Stimulated activated CD4-positive, alpha-beta T cell treated with anti-CD3 and anti-CD28 coated beads, Interleukin-4, amount 100 ng/mL, for 24 hours (primary cell): ENCODE measurements around the gene RBM17.
"Not testable (repeated sequence)": the region's sequence is repeated elsewhere in the genome, so short reads cannot be mapped to it uniquely, and the experiment has no call there.

Experiments used
- DNase-seq: peaks from one replicate; pipeline ENCODE4 v3.0.0-alpha.2; 2020

RBM17 gene

DNA sequence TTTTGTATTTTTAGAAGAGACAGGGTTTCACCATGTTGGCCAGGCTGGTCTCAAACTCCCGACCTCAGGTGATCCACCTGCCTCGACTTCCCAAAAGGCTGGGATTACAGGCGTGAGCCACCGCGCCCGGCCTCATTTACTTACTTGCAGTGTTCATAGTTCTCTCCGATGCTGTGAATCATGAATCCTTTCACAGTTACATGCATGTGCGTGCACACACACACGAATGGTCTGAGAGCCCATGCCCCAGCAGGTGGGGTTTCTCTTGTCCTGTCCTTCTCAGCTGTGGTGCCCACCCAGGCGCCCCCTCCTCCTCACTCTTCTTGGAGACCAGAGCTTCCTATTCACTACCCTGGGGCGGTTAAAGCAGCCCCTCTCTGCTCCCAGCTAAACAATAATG, 50.6 kb downstream of the RBM17 start:
- no peak for DNase-seq

DNA sequence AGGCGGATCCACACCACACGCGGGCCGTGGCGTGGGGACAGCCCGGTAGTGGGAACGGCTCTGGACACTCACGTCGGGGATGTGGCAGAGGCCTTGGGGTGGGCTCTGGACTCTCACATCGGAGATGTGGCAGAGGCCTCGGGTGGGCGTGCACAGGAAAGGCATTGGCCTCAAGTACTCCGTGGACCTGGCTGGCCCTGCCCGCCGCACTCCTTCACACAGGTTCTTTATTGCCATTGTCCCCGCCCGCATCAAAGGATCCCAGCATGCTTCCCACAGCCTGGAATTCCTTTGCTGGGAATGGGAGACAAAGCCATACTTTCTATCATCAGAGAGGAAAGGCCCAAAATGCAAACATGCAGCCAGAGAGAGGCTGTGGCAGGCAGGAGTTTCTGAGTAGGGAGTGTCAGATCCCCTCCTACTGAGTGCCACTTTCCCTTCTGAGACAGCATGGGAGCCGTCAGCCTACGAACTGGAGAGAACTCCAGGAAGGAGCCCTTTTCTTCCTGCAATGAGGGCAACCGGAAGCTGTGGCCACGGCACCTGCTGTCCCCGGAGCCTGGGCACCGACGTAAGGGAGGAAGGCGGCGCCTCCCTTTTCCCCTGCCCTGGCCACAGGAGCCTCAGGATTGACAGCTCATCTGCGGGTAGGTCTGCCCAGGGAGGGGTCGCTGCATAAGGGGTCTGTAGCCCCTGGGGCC, 51.5 kb downstream of the RBM17 start:
- peak; percentile 43 for DNase-seq

DNA sequence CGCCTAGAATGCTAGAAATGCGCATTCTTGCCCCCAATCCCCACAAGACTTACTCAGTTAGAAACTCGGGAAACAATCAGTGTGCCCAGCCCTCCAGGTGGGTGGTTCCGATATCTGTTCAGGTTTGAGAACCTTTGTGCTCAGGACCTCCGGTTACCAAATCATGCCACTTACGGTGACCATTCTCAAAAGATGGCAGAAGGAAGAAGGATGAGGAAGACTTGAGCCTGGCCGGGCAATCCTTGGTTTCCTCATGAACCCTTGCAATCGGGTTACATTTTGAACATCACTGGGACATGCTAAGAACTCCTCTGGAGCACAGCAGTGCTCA, 52.1 kb downstream of the RBM17 start:
- DNase-seq = no peak

DNA sequence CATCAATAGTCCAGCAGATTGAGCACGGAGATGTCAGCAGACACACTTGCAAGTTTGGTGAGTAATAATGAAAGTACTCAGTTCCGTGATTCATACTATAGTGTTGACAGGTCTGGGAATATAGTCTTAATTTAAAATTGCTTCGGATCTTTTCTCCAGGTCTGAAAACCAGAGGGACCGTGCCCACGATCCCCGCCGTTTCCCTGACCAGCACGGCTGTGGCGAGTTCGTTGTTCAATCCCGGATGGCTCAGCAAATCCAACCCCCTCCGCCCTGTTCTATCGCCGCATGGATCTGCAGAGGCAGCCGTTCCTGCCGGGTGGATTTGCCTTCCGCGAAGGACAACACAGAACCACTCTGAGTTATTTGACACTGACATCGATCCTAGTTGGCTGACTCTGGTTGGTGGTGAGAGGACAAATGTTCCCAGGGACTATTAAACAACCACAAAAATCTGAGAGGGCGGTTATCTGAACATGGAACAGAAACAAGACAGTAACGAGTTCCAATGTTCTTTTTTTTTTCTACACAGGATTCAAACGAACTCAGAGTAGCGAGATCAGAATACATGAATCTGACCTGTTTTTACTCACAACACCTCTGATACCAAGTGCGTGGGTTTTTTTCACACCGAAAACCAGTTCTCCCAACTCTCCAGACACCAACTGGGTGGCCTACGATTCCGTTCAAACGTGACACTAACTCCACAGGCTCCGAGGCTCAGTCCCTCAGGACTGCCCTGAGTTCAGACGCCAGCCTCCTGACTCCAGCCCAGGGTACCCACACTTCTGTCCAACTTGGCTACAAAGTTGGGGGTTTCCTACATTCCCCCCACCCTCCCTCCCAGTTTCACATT, 52.7 kb downstream of the RBM17 start:
- DNase-seq = peak; percentile 59

DNA sequence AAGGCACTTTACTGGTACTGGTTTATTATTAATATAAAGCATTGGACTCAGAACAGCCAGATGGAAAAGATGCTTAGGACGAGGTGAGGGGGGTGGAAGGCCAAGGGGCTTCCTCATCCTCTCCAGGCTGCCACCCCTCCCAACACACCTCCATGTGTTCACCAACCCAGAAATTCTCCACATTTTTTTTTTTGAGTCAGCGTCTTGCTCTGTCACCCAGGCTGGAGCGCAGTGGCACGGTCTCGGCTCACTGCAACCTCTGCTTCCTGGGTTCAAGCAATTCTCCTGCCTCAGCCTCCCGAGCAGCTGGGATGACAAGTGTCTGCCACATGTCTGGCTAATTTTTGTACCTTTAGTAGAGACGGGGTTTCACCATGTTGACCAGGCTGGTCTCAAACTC, 53.4 kb downstream of the RBM17 start:
- DNase-seq = not testable (repeated sequence)

DNA sequence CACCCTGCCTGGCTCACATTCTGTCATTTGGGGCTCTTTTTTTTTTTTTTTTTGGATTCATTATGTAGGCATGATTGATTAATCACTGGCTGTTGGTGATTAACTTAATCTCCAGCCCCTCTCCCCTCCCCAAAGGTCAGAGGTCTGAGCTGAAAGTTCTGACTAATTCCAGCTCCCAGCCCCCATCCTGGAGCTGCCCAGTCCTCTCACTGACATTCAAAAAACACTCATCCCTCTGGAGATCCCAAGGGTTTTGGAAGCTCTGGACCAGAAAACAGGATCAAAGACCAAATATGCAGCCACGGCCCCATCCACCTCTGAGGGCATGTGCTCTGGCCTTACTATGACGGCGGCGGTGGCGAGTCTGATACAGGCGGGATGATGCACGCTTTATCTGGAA, 53.8 kb downstream of the RBM17 start:
- no peak for DNase-seq

DNA sequence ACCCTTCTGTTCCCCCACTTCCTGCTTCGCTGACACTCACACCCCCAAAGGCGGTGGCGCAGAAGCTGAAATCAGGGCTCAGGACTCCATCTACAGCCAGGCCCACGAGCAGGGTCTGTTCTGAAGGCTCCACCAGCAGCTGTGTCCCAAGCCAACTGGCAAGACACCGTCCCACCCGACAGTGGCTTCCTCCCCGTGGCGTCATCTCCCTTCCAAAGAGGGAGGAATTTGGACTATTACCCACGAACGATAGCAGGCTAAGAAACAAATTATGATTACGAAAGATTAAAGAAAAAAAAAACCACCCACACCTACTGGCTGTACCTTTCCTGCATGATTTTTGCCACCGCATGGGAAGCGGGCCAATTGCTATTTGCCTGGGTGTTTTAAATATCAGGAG, 54.3 kb downstream of the RBM17 start:
- no peak for DNase-seq

DNA sequence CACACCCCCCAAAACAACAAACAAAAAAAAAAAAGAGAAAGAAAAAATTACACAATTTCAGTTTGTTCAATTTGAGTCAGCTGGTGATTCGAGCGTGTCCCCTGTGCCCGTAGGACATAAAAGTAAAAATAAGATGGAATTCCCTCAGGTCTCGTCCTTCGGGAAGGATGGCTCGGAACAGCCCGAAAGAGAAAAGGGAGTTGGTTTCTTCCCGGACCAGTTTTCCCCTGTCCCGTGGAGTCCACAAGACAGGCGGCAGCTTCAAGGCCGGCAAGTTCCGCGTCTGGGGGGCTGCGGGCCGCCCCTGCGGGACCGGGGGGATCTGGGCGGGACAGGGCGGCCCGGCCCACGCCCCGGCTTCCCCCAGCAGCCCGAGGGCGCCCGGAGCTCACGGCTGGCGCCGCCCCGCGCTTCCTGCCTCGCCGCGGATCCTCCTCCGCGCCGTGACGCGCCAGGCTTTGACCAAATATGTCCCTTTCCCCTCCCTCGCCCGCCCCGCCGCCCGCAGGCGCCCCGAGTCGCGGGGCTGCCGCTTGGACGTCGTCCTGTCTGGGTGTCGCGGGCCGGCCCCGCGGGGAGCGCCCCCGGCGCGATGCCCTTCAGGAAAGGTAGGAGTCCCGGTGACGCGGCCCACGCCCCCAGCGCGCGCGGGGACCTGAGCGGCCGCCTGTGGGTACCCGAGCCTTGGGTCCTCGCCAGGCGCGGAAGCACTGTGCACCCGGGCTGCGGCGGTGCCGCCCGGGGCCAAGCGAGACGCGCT, 55.8 kb downstream of the RBM17 start:
- peak; percentile 87 for DNase-seq

DNA sequence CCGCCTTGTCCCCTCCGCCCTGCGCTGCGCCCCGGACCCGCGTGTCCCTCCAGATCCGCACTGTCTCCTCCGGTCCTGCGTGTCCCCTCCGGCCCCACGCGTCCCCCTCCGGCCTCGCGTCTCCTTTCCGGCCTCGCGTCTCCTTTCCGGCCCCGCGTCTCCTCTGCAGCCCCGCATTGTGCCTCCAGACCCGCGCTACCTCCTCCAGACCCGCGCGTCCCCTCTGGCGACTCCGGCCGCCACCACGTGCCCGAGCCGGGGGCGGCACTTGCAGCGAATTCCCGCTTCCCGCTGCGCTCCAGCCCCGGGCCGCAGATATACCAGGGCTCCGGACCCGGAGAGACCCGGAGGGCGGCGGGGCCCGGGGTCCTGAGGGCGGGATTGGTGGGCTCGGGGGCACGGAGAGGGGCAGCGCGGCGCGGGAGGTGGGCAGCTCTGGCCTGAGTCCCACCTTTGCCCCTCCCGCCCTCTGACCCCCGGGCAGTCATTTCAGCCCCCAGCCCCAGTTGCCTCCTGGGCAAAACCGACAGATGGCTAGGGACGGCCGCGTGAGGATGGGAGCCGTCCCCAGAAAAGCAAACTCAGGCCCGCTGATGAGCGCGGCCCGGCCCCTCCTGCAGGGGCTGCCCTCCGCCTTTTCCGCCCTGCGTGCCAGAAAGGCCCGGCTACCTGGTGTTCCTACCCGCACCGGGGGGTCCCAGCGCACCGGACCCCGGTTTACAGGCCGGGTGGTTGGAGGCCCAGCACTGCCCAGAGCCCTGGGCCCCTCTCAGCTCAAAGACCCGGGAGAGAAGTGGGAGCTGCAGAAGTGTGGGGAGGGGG, 56.5 kb downstream of the RBM17 start:
- DNase-seq = no peak

DNA sequence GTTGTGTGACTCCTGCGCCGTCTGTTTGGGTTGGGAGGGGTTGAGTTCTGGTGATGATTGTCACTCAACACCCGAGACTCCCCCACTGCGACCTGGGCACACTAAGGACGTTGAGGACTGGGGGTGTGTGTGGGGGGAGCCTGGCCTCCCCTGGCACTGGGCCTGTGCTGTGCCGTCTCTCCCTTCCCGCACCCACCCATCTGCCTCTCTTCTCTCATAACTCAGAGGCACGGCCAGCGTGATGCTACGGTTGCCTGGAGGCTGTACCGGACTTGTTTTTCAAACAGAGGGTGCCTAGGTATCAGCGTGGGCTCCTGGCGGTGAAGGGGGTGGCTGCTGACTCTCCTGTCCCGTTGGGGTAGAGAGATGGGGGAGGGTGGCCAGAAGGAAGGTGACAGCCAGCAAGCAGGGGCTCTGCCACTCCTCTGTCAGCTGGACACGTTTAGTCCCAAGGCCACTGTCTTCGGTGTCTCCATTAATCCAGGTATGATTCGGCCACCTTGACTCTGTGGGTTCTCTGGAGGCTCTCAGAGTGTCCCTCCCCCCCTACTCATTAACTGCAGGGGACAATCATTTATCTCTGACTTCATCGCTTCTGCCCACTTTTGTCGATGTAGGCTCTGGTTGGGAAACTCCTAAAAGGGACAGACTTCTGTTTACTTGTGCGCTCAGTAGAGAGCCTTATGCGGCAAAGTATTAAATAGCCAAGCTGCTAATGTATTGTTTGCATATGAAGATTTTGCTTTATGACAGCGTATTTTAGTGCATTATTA, 57.4 kb downstream of the RBM17 start:
- DNase-seq = no peak

DNA sequence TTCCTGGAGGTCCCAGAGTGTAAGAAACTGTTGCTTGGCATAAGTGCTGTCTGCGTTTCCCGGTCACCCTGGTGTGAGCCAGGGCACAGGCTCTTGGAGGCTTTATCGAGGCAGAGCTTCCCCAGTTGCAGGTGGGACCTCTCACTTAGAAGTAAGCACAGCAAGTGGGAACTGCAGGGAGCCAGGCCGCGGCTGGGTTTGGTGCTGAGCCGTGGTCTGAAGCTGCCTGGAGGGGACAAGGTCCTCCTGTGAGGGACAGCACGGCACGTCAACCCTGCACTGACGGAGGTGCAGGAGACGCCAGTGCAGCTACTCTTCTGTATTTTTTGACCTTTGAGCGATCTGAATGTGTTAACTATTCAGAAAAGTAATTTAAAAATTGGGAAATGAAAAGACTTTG, 58.1 kb downstream of the RBM17 start:
- DNase-seq = no peak

DNA sequence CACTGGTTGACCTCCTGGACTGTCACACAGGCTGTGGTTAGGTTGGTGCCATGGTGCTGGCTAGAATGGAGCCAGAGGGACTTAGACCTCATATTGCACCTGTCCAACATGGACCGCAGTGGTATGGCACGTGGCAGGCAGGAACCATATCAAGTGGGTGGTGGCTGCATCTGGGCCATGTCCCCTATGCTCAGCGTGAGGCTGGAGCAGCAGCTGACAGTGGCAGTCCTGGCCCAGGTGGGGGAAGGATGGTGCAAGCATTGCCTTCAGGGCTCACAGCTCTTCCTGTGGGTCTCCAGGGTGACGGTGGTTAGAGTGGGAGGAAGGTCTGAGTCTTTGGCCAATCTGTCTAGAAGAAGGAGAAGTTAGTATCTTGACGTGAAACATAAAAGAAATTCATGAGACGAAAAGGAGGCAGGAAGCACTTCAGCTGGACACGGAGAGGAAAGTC, 59.4 kb downstream of the RBM17 start:
- no peak for DNase-seq

DNA sequence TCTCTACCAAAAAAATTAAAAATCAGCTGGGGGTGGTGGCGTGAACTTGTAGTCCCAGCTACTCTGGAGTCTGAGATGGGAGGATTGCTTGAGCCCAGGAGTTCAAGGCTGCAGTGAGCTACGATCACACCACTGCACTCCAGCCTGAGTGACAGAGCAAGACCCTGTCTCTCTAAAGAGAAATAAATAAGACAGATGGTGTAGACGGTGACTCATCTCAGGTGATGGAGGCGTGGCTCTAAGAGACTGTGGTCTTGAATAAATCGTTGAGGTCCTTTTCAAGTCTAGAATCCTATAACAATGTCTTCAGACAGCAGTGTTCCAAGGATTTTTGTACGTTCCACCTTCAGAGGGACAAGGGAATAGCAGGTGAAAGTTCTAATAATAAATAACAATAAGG, 60.1 kb downstream of the RBM17 start:
- DNase-seq = no peak

DNA sequence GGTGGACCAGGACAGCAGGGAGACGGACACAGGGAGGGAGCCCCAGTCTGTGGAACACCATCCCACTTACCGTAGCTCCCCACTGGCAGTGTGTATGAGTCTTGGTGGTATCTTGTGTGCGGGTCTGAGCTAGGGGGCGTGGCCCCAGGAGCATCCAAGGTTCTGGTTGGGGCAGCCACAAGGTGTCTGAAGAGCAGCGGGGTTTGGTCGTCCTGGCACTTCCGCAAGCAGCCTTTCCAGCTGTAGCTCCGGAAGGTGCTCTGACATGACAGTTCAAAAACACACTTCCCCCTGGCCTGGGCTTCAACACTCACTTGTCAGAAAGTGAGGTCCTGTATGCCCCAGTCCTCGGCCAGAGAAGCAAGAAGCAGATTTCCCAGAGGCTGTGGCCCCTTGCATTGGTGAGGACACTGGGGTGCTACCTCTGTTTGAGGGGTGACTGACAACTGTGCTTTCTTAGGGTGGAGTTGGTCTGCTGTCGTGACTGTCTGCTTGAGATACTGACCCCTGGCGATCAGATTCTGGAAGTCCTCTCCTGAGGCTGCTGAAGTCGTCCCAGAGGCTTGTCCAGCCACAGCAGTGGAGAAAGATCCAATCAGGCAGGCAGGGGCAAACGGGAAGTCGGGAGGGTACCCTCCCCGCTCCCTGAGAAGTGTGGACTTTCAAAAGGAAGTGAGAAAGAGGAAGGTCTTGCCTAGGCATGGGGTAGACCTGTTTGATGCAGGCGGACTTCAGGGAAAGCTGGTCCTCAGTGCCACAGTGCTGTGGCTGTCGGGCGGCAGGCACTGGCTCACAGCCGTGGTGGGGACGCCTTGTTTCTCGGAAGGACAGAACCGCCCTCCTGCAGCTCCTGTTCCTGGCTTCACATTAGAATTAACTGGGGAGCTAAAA, 62.5 kb downstream of the RBM17 start:
- DNase-seq = peak; percentile 59

DNA sequence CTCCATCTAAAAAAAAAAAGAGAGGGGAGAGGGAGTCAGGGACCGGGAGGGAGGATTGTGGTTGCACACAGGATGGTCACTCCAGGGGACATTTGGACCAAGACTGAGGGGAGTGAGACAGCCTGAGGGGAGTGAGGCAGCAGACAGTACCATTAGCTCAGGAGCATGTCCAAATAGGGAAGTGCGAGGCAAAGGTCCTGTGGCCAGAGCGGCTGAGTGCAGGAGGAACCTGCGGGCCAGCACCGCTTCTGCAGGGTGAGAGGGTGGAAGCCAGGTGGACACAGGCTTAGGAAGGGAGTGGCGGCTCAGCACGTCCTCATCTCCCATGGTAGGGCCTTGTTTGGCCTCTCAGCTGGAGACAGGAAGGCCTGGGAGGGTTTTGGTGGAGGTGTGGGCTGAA, 65.0 kb downstream of the RBM17 start:
- DNase-seq = no peak

DNA sequence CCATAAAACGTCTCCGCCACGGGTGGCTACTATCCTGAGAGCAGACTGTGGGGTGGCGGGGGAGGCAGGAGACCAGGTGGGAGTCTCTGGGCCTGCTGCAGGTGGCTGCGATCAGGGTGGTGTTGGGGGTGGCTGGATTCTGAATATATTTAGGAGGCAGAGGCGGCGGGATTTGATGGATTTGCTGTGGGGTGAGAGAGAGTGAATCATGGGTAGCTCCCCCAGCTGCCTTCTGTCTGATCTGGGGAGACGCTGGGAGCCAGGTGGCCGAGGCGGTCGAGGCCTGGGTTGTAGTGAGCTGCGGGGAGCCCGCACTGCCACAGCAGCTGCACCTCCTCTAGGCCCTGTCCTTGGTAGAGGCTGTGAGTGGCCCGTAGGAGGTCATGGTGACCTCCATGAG, 65.7 kb downstream of the RBM17 start:
- DNase-seq = no peak

DNA sequence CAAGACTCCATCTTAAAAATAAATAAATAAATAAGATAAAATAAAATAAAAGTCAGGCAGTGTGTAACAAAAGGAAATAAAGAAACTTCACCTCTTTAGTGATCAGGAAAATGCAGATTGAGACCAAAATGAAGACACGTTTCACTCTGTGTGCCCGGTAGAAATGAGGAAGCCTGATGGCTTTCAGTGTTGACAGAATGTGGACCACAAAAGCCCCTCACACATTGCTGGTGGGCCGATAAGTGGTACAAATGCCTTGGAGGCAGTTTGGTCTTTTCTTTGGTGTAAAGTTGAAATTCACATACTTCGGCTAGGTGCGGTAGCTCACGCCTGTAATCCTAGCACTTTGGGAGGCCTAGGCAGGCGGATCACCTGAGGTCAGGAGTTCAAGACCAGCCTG, 69.4 kb downstream of the RBM17 start:
- no peak for DNase-seq

DNA sequence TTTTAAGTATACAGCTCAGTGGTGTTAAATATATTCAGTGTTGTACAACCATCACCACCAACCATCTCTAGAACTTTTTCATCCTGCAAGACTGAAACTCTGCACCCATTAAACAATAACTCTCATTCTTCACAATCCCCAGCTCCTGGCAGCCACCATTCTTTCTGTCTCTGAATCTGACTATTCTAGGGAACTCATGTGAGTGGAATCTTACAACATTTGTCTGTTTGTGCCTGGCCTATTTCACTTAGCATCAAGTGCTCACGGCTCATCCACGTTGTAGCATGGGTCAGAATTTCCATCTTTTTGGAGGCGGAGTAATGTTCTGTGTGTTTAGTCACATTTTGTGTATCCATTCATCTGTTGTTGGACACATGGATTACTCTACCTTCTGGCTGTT, 73.1 kb downstream of the RBM17 start:
- DNase-seq = no peak

DNA sequence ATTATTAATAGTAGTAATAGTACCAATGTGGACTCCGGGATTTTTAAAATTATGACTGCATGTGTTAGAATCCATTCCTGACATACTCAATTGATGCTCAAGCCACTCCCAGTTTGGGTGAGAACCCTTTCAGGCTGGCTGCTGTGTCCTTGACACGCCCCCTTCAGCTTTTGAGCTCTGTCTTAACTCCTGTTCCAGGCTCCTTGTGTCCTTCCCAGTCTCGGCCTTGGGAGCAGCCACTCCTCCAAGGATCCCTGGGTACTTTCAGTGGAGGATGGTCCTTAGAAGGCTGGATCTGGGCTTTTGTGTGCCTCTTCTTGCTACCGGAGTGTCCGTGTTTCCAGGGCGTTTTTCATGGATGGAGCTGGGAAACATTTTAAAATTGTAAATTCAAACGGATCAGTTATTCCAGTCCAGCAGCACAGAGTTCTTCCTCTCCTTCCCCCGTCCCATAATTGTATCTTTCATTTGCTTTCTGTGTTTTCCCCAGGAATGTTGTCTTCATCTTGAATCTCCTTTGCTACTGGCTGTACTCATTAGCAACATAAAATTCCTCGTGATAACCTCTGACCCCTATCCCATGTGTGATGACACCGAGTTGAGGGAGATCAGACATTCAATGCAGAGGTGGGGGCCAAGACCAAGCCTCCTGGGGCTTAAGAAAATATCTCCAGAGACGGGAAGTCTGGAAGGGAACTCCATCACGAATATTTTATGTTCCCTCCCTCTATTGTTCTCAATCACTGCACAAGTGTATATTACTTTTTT, 73.9 kb downstream of the RBM17 start:
- DNase-seq = no peak
